ENCODE measurements around the gene UBE2E2. TPM values are rescaled to one million over a fixed set of nuclear protein-coding genes. Genes with fewer than 3 reads are reported as not detected.

UBE2E2 gene
- total RNA-seq, 3 donors from 2014 or later (not counting 1 experiment from before 2014, with no cell fraction given): 4.8 to 6.1 (median 5.3) TPM

- Mint-ChIP-seq H3K4me3 (no peak overlapping the region), H3K4me1 (no peaks in the 10 kb centered on the region), H3K9me3 (no peaks in the 10 kb centered on the region), H3K36me3 (no peaks in the 10 kb centered on the region), H3K27ac (no peak overlapping the region), H3K27me3 (ENCODE audit: low read depth in 2 of 2) (no peaks in the 10 kb centered on the region)
- H3K27ac ChIP-seq (ENCODE audit: low read length): no peak overlapping the region
- no peak for TF ChIP-seq CTCF (IDR thresholded peaks at IDR 0.05)
- H3K4me3 ChIP-seq (ENCODE audit: low read length): no peak overlapping the region
- no peaks in the 10 kb centered on the region for H3K4me1 ChIP-seq (ENCODE audit: control insufficient read depth, insufficient read depth, low read length)
- WGBS (ENCODE audit: insufficient coverage): 89% methylated on average over 1 of the region's 2 CpGs
- no peak for ATAC-seq
- H3K9me3 ChIP-seq (ENCODE audit: control insufficient read depth, insufficient read depth, low read length): no peaks in the 10 kb centered on the region
- DNase-seq: no peak
- no peaks in the 10 kb centered on the region for H3K27me3 ChIP-seq (ENCODE audit: control insufficient read depth, insufficient read depth, low read length)
- H3K36me3 ChIP-seq (ENCODE audit: control insufficient read depth, insufficient read depth, low read length): no peaks in the 10 kb centered on the region
- intact Hi-C loops (cut with micrococcal nuclease): no loop called here
Measured at GRCh38 chr3:23533996-23534395, 330.9 kb downstream of the UBE2E2 start.

DNA sequence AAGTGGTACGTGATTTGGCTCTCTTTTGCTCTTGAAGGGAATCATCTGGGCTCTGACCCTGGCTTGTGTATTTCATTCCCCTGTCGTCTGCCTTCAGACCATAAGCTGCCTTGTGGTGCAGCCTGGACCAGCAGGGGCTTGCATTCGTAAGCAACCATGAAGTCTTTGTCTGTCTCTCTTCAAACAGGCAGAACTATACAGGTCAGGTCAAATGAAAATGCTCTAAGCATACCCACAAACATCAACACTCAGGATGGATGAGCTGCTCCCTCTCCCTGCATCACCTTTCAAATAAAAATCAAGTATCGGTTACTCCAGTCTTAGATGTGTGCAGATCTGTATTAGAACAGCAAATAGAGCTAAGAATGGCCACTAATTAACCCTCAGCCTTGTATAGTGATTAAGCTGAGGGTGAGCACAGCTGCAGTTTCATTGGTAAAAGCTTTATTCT is 334.0 kb downstream of the UBE2E2 start:
- intact Hi-C loops (cut with micrococcal nuclease): no loop called here
- Histone ChIP-seq H3K36me3 (ENCODE audit: control insufficient read depth, insufficient read depth, low read length) (no peaks in the 10 kb centered on the region), H3K27me3 (ENCODE audit: control insufficient read depth, insufficient read depth, low read length) (no peaks in the 10 kb centered on the region), H3K4me1 (ENCODE audit: control insufficient read depth, insufficient read depth, low read length) (no peaks in the 10 kb centered on the region), H3K9me3 (ENCODE audit: control insufficient read depth, insufficient read depth, low read length) (no peaks in the 10 kb centered on the region), H3K4me3 (ENCODE audit: low read length) (no peak overlapping the region), H3K27ac (ENCODE audit: low read length) (no peak overlapping the region)
- no peak overlapping the region for H3K4me3 Mint-ChIP-seq
- no peak overlapping the region for H3K27ac Mint-ChIP-seq
- TF ChIP-seq CTCF (IDR thresholded peaks at IDR 0.05): no peak
- H3K27me3 Mint-ChIP-seq (ENCODE audit: low read depth in 2 of 2): no peaks in the 10 kb centered on the region
- H3K9me3 Mint-ChIP-seq: no peaks in the 10 kb centered on the region
- H3K4me1 Mint-ChIP-seq: no peaks in the 10 kb centered on the region
- WGBS (ENCODE audit: insufficient coverage): 87% methylated on average over 3 of the region's 4 CpGs
- ATAC-seq (no peak), DNase-seq (no peak)
- H3K36me3 Mint-ChIP-seq: no peaks in the 10 kb centered on the region

- no peak overlapping the region for H3K27ac Mint-ChIP-seq
- WGBS (ENCODE audit: insufficient coverage): no CpG with 5 or more reads among the region's 2 CpGs
Measured at GRCh38 chr3:23539185-23539584, 336.1 kb downstream of the UBE2E2 start.

More at GRCh38 chr3:23539185-23539584, 336.1 kb downstream of the UBE2E2 start:
- no peak overlapping the region for H3K27ac ChIP-seq (ENCODE audit: low read length)
- ATAC-seq (no peak), DNase-seq (no peak)
- H3K4me1 Mint-ChIP-seq: no peaks in the 10 kb centered on the region
- H3K9me3 Mint-ChIP-seq: no peaks in the 10 kb centered on the region
- no peaks in the 10 kb centered on the region for H3K27me3 Mint-ChIP-seq (ENCODE audit: low read depth in 2 of 2)
- no peaks in the 10 kb centered on the region for H3K9me3 ChIP-seq (ENCODE audit: control insufficient read depth, insufficient read depth, low read length)
- no peak overlapping the region for H3K4me3 ChIP-seq (ENCODE audit: low read length)
- no peak overlapping the region for H3K4me3 Mint-ChIP-seq
- H3K27me3 ChIP-seq (ENCODE audit: control insufficient read depth, insufficient read depth, low read length): no peaks in the 10 kb centered on the region
- intact Hi-C loops (cut with micrococcal nuclease): no loop called here
- H3K36me3 Mint-ChIP-seq: no peaks in the 10 kb centered on the region
- no peaks in the 10 kb centered on the region for H3K36me3 ChIP-seq (ENCODE audit: control insufficient read depth, insufficient read depth, low read length)
- no peaks in the 10 kb centered on the region for H3K4me1 ChIP-seq (ENCODE audit: control insufficient read depth, insufficient read depth, low read length)
- no peak for TF ChIP-seq CTCF (IDR thresholded peaks at IDR 0.05)

Measured in natural killer cell (primary cell).